Kidney epithelial cell (primary cell): Measurements from ENCODE around the gene RPP25L. TPM values are rescaled to one million over a fixed set of nuclear protein-coding genes. Genes with fewer than 3 reads are reported as not detected.

Experiments
- DNase-seq: peaks from one replicate; pipeline ENCODE4 v3.0.0-alpha.2; 2010; ENCODE audit warnings: low read depth
- H3K27me3 ChIP-seq: 2 replicates; pipeline ENCODE4 v1.6.0; 2011; ENCODE audit warnings: low read length; ENCODE audit not compliant: control insufficient read depth, insufficient read depth
- H3K36me3 ChIP-seq: 2 replicates; pipeline ENCODE4 v1.5.1; 2011; ENCODE audit warnings: low read length; ENCODE audit not compliant: control insufficient read depth, insufficient read depth
- H3K4me3 ChIP-seq: 2 replicates; pipeline ENCODE4 v1.5.1; 2011; ENCODE audit warnings: low read depth, mild to moderate bottlenecking, control low read depth, low read length
- total RNA-seq: library from RNA; depleted of rRNA; stranded (reverse); fragments of >200 nt; gene quantifications from 2 replicates; pipeline ENCODE4 v1.2.3, GENCODE V29; 2015
- TF ChIP-seq, protein P1 (sequence below): IDR thresholded peaks from 2 replicates; pipeline ENCODE4 v1.5.1; 2011; ENCODE audit warnings: mild to moderate bottlenecking, moderate library complexity, low read length, control low read depth, inconsistent platforms; ENCODE audit not compliant: insufficient read depth, poor library complexity, severe bottlenecking

Gene RPP25L
- total RNA-seq, 1 donor from 2014 or later: 31.5 TPM

DNA sequence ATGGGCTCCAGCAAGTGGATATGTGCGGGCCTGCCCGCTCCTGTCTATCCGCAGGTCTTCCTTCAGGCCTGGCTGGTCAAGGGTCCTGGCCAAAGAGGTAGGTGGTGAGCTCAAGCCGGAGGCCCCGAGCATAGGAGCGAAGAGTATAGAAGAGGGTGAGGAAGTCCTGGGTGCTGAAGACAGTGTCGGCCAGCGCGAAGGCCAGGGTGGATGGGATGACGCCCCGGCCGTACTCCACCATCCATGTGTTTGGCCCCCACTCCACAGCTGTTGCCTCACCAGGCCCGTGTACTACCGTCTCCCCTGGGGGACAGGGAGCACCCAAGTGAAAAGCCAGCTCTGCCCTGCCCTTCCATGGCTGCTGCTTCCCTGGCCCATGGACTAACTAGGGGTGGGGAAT lies 23.7 kb upstream of the RPP25L start:
- Histone ChIP-seq H3K4me3 (no peak overlapping the region), H3K36me3 (no peaks in the 10 kb centered on the region), H3K27me3 (peaks cover 7% of the 10 kb centered on the region)
- no peak for DNase-seq
- TF ChIP-seq, protein P1, sequence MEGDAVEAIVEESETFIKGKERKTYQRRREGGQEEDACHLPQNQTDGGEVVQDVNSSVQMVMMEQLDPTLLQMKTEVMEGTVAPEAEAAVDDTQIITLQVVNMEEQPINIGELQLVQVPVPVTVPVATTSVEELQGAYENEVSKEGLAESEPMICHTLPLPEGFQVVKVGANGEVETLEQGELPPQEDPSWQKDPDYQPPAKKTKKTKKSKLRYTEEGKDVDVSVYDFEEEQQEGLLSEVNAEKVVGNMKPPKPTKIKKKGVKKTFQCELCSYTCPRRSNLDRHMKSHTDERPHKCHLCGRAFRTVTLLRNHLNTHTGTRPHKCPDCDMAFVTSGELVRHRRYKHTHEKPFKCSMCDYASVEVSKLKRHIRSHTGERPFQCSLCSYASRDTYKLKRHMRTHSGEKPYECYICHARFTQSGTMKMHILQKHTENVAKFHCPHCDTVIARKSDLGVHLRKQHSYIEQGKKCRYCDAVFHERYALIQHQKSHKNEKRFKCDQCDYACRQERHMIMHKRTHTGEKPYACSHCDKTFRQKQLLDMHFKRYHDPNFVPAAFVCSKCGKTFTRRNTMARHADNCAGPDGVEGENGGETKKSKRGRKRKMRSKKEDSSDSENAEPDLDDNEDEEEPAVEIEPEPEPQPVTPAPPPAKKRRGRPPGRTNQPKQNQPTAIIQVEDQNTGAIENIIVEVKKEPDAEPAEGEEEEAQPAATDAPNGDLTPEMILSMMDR: no peak

DNA sequence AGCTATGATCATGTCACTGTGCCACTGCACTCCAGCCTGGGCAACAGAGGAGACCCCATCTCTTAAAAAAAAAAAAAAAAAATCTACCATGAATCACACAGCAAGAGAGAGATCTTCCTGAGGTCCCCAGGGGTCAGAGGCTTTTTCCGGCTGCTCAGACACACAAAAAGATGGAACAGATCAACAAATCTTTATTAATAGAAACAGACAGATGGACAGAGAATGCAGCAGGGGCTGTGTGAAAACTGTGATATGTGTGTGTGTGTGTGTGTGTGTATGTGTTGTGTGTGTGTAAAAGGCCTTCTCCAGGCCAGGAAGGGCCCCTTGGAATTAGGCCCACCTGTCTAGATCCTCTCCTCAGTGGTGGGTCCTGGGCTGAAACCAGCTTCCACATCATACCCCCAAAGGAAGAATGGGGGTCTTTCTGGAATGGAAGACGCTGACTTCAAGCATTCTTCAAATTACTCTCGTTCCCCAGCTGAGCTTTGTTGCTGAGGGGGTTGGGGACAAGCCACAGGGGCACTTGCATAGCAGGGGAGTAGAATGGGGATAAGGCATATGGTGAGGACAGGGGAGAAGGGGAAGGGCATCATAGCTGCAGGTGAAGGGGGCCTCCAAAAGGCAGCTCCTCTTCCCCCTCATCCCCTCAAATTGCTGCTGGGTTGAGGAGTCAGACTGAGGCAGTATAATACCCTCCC lies 22.8 kb upstream of the RPP25L start:
- DNase-seq: no peak
- TF ChIP-seq, protein P1: no peak
- Histone ChIP-seq H3K4me3 (no peak overlapping the region), H3K27me3 (peaks cover 13% of the 10 kb centered on the region), H3K36me3 (no peaks in the 10 kb centered on the region)

DNA sequence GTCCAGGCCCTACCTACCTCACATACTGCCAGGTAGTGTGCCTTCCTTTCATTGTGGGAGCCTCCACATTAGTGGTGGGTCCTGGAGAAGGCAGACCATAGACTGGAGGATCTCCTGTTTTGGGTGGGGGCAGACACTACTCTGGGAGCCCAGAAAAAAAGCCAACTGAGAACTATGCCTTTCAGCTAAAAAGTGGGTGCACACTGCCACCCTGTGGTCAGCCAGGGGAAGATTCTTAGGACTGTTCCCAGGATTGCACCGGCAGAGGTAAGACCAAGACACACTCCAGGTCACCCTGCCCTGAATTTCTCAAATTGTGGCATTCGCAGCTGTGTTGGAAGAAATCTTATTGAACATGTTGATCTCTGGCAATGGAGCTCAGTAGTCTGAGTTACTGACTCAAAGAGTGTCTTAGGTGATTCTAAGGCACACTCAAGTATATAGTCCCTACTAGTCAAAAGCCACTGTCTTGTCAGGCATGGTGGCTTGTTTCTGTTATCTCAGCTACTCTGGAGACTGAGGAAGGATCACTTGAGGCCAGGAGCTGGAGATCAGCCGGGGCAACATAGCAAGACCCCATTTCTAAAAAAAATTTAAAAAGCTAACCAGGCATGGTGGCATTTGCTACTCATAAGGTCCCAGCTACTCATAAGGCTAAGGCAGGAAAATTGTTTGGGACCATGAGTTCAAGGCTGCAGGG lies 22.1 kb upstream of the RPP25L start:
- H3K27me3 ChIP-seq: peaks cover 18% of the 10 kb centered on the region
- TF ChIP-seq, protein P1: peak; percentile 84
- H3K4me3 ChIP-seq: no peak overlapping the region
- no peak for DNase-seq
- H3K36me3 ChIP-seq: no peaks in the 10 kb centered on the region

DNA sequence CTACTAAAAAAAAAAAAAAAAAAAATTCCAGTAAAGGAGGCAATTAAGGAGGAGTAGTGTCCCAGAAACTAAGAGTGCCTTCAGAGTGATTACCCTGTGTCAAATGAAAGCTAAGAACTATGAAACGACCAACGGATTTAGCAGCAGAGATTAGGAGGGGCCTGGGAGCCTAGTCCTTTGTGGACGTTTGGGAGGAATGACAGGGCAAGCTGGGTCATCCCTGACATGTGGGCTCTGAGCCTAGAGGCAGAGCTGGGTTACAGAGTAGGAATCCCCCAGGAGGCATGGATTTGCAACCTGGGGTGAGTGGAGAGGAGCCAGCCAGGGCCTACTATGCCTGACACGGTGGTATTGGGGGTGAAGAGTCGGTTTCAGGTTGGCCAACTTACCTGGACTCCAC lies 21.3 kb upstream of the RPP25L start:
- H3K27me3 ChIP-seq: peaks cover 25% of the 10 kb centered on the region
- no peaks in the 10 kb centered on the region for H3K36me3 ChIP-seq
- TF ChIP-seq, protein P1: no peak
- no peak overlapping the region for H3K4me3 ChIP-seq
- no peak for DNase-seq

DNA sequence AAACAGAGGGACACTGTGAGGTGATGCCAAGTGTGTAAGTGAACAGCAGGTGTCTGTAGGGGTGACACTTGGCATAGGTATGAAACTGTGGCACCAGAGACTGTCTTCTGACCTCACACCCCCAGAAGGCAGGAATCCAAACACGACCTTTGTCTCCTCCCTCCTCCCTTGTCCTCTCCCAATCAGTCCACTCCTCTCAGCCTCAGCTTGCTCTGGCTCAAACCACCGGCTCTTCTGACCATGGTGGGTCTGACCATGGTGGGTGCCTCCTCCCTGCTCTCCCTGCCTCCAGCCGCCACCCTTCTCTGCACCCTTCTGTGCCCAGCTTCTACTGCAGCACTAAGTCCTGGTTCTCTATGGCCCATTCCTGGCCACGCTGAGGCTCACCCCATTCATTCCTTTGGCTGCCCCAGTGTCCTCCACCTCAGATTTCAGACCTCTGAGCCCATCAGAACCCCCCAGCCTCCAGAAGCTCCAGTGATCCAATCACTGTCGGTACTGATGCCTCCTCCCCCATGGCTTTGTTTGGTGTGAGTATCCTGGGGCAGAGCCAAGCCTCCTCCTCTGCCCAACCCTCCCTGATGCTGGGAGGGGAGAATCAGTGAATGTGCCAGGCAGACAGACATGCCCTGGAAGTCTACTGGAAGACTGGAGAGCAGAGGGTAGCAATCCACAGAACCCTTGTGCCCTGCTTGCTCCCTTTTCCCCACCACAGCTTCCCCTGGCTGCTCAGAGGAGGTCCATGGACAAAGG lies 18.7 kb upstream of the RPP25L start:
- DNase-seq: no peak
- Histone ChIP-seq H3K27me3 (peaks cover 47% of the 10 kb centered on the region), H3K36me3 (no peaks in the 10 kb centered on the region), H3K4me3 (no peak overlapping the region)
- TF ChIP-seq, protein P1: no peak
